Calu3 (cell line): ENCODE data around the gene ZNF444. TPM values are rescaled to one million over a fixed set of nuclear protein-coding genes. Genes with fewer than 3 reads are reported as not detected.

ENCODE experiments used
- BruUV-seq: library from RNA; stranded (reverse); fragments of 400-500 nt; replicated peaks from 2 replicates; lab custom pipeline; 2021; lab: Mats Ljungman, UMichigan
- CTCF ChIA-PET: fragments of 300-600 bp; sonication (Branson Sonifier 250); formaldehyde crosslinking; loops from one replicate; lab custom pipeline; 2022; ENCODE audit warnings: antibody characterized with exemption; lab: Charles Lee
- DNase-seq: peaks from one replicate; pipeline ENCODE4 v3.0.0; 2022
- H3K27ac Mint-ChIP-seq: one replicate; pipeline ENCODE4 v1.8.0; 2022; ENCODE audit warnings: mixed read lengths; ENCODE audit not compliant: unreplicated experiment
- H3K27me3 Mint-ChIP-seq: one replicate; pipeline ENCODE4 v1.8.0; 2022; ENCODE audit warnings: mixed read lengths; ENCODE audit not compliant: unreplicated experiment
- H3K36me3 Mint-ChIP-seq: one replicate; pipeline ENCODE4 v1.8.0; 2022; ENCODE audit warnings: mild to moderate bottlenecking, moderate library complexity, mixed read lengths; ENCODE audit not compliant: insufficient read depth, unreplicated experiment
- H3K4me1 Mint-ChIP-seq: one replicate; pipeline ENCODE4 v1.8.0; 2022; ENCODE audit warnings: mild to moderate bottlenecking, low read depth, mixed read lengths; ENCODE audit not compliant: unreplicated experiment
- H3K4me3 Mint-ChIP-seq: one replicate; pipeline ENCODE4 v1.8.0; 2022; ENCODE audit warnings: mild to moderate bottlenecking, low read depth, moderate library complexity, mixed read lengths; ENCODE audit not compliant: unreplicated experiment
- H3K9me3 Mint-ChIP-seq: one replicate; pipeline ENCODE4 v1.8.0; 2022; ENCODE audit warnings: low read depth, mixed read lengths; ENCODE audit not compliant: unreplicated experiment
- intact Hi-C: fragments of 100-400 bp; cut with micrococcal nuclease; formaldehyde crosslinking; loops from one replicate; pipeline ENCODE4 v1.10.0; 2022; ENCODE audit not compliant: unreplicated experiment
- total RNA-seq: library from RNA; stranded (reverse); gene quantifications from 2 replicates; pipeline ENCODE4 v1.2.3, GENCODE V29; 2022
- TF ChIP-seq, protein P1 (sequence below): fragments of 200-600 bp; IDR thresholded peaks from one replicate; pipeline ENCODE4 v1.8.0; 2022; ENCODE audit warnings: antibody characterized with exemption; ENCODE audit not compliant: unreplicated experiment

The ZNF444 gene
- total RNA-seq, 1 experiment from 2014 or later, result 78.6 TPM

DNA sequence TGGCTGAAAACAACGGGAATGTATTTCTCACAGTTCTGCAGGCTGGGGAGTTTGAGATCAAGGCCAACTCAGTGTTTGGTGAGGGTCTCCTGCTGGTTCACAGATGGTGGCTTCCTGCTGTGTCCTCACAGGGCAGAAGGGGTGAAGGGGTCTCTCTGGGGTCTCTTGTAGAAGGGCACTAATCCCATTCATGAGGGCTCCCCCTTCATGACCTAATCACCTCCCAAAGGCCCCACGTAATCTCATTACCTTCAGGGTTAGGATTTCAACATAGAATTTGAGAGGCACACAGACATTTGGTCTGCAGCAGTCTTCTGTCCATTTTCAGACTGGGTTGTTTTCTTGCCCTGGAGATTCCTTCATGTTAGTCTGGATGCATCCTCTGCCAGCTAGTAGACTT, 11.6 kb downstream of the ZNF444 start:
- no TSS peak for BruUV-seq
- intact Hi-C loops, result no loop called here
- no peaks in the 10 kb centered on the region for H3K27me3 Mint-ChIP-seq
- H3K4me3 Mint-ChIP-seq, result no peak overlapping the region
- CTCF ChIA-PET, result interaction anchor here (0.6 to 1.2 kb wide), 2 partner anchors 10 to 11 kb away, joined by 3 to 4 read pairs; partner anchors contain the start of gene ZNF444
- TF ChIP-seq, protein P1, sequence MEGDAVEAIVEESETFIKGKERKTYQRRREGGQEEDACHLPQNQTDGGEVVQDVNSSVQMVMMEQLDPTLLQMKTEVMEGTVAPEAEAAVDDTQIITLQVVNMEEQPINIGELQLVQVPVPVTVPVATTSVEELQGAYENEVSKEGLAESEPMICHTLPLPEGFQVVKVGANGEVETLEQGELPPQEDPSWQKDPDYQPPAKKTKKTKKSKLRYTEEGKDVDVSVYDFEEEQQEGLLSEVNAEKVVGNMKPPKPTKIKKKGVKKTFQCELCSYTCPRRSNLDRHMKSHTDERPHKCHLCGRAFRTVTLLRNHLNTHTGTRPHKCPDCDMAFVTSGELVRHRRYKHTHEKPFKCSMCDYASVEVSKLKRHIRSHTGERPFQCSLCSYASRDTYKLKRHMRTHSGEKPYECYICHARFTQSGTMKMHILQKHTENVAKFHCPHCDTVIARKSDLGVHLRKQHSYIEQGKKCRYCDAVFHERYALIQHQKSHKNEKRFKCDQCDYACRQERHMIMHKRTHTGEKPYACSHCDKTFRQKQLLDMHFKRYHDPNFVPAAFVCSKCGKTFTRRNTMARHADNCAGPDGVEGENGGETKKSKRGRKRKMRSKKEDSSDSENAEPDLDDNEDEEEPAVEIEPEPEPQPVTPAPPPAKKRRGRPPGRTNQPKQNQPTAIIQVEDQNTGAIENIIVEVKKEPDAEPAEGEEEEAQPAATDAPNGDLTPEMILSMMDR, result no peak
- H3K4me1 Mint-ChIP-seq, result no peaks in the 10 kb centered on the region
- H3K36me3 Mint-ChIP-seq, result peaks cover 43% of the 10 kb centered on the region
- H3K27ac Mint-ChIP-seq, result no peak overlapping the region
- H3K9me3 Mint-ChIP-seq, result no peaks in the 10 kb centered on the region
- DNase-seq, result no peak

GRCh38 chr19:56153507-56153906, 12.4 kb downstream of the ZNF444 start:
- Mint-ChIP-seq H3K4me1 (no peaks in the 10 kb centered on the region), H3K4me3 (no peak overlapping the region), H3K27ac (no peak overlapping the region), H3K9me3 (no peaks in the 10 kb centered on the region), H3K36me3 (peaks cover 42% of the 10 kb centered on the region), H3K27me3 (no peaks in the 10 kb centered on the region)
- TF ChIP-seq, protein P1, result no peak
- intact Hi-C loops, result no loop called here
- no peak for DNase-seq
- CTCF ChIA-PET, result no interaction called here
- no TSS peak for BruUV-seq

GRCh38 chr19:56155124-56155687, 14.1 kb downstream of the ZNF444 start:
- Mint-ChIP-seq H3K4me3 (no peak overlapping the region), H3K9me3 (peaks cover 3% of the 10 kb centered on the region), H3K4me1 (no peaks in the 10 kb centered on the region), H3K27ac (no peak overlapping the region), H3K27me3 (no peaks in the 10 kb centered on the region), H3K36me3 (peaks cover 43% of the 10 kb centered on the region)
- BruUV-seq, result no TSS peak
- CTCF ChIA-PET, result interaction anchor here (0.6 to 1.3 kb wide), 4 partner anchors 10 to 178 kb away, joined by 3 to 5 read pairs (median 4); no protein-coding TSS in a partner anchor
- DNase-seq, result no peak
- TF ChIP-seq, protein P1, result peak; percentile 30
- intact Hi-C loops, result no loop called here

- DNase-seq, result no peak
- peaks cover 3% of the 10 kb centered on the region for H3K9me3 Mint-ChIP-seq
- CTCF ChIA-PET, result no interaction called here
- no TSS peak for BruUV-seq
- peaks cover 48% of the 10 kb centered on the region for H3K36me3 Mint-ChIP-seq
- H3K27me3 Mint-ChIP-seq, result no peaks in the 10 kb centered on the region
- TF ChIP-seq, protein P1, result no peak
- no peak overlapping the region for H3K27ac Mint-ChIP-seq
- H3K4me3 Mint-ChIP-seq, result no peak overlapping the region
- intact Hi-C loops, result no loop called here
- no peaks in the 10 kb centered on the region for H3K4me1 Mint-ChIP-seq
Measured at GRCh38 chr19:56156768-56157167, 15.7 kb downstream of the ZNF444 start.
